ENCODE data around the gene ACOT8.

DNA sequence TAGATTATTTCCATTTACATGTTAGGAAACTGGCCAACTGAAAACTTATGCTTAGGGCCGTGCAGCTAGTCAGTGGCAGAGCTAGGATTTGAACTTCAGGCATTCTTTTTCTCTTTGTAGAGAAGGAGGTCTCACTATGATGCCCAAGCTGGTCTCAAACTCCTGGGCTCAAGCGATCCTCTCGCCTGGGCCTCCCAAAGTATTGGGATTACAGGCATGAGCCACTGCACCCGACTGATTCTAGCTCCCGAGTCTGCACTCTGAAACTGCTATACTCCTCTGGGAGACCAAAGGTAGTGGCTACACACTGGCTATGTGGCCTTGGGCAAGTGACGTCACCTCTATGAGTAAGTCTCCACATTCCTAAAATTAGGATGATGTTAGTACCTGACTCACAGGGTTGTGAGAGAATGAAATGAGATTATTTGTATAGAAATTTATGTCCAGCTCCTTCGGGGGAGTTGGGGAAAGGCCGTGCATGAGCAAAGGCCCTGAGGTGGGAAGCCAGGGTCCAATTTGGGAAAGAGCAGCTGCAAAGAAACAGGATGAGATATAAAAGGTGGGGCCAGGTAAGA is 48.4 kb upstream of the ACOT8 start:
- TF ChIP-seq, protein P1, sequence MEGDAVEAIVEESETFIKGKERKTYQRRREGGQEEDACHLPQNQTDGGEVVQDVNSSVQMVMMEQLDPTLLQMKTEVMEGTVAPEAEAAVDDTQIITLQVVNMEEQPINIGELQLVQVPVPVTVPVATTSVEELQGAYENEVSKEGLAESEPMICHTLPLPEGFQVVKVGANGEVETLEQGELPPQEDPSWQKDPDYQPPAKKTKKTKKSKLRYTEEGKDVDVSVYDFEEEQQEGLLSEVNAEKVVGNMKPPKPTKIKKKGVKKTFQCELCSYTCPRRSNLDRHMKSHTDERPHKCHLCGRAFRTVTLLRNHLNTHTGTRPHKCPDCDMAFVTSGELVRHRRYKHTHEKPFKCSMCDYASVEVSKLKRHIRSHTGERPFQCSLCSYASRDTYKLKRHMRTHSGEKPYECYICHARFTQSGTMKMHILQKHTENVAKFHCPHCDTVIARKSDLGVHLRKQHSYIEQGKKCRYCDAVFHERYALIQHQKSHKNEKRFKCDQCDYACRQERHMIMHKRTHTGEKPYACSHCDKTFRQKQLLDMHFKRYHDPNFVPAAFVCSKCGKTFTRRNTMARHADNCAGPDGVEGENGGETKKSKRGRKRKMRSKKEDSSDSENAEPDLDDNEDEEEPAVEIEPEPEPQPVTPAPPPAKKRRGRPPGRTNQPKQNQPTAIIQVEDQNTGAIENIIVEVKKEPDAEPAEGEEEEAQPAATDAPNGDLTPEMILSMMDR (IDR thresholded peaks at IDR 0.05; ENCODE audit: insufficient read depth, low read length): no peak
- TF ChIP-seq POLR2AphosphoS5 (IDR thresholded peaks at IDR 0.05; ENCODE audit: low read depth): no peak
- TF ChIP-seq, protein P2, sequence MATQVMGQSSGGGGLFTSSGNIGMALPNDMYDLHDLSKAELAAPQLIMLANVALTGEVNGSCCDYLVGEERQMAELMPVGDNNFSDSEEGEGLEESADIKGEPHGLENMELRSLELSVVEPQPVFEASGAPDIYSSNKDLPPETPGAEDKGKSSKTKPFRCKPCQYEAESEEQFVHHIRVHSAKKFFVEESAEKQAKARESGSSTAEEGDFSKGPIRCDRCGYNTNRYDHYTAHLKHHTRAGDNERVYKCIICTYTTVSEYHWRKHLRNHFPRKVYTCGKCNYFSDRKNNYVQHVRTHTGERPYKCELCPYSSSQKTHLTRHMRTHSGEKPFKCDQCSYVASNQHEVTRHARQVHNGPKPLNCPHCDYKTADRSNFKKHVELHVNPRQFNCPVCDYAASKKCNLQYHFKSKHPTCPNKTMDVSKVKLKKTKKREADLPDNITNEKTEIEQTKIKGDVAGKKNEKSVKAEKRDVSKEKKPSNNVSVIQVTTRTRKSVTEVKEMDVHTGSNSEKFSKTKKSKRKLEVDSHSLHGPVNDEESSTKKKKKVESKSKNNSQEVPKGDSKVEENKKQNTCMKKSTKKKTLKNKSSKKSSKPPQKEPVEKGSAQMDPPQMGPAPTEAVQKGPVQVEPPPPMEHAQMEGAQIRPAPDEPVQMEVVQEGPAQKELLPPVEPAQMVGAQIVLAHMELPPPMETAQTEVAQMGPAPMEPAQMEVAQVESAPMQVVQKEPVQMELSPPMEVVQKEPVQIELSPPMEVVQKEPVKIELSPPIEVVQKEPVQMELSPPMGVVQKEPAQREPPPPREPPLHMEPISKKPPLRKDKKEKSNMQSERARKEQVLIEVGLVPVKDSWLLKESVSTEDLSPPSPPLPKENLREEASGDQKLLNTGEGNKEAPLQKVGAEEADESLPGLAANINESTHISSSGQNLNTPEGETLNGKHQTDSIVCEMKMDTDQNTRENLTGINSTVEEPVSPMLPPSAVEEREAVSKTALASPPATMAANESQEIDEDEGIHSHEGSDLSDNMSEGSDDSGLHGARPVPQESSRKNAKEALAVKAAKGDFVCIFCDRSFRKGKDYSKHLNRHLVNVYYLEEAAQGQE (IDR thresholded peaks at IDR 0.05; ENCODE audit: insufficient replicate concordance, low read depth): no peak

All from HL-60 (cell line).